K562 (cell line): ENCODE measurements around the gene PDF. TPM values are rescaled to one million over a fixed set of nuclear protein-coding genes. Genes with fewer than 3 reads are reported as not detected.

Experiments used
- ATAC-seq: fragments of 200-7000 bp; cut with Tn5 transposase; 3 replicates; pipeline ENCODE4 v1.9.1; 2020; ENCODE audit warnings: moderate library complexity
- BruUV-seq: library from RNA; stranded (reverse); fragments of 400-500 nt; replicated peaks from 2 replicates; lab custom pipeline; 2021; lab: Mats Ljungman, UMichigan
- CTCF ChIA-PET: fragments of 300-600 bp; formaldehyde crosslinking; extraction: SDS; loops from one replicate; lab custom pipeline; 2021; ENCODE audit warnings: low intra/inter-chr PET ratio; lab: Yijun Ruan, JAX
- POLR2A ChIA-PET: fragments of 300-600, 350-650 bp; sonication (Branson Sonifier 250); formaldehyde crosslinking; extraction: SDS; loops from one replicate; lab custom pipeline; 2021; ENCODE audit warnings: antibody characterized with exemption, inconsistent platforms; lab: Yijun Ruan, JAX
- DNase-seq, 4 experiments: peaks; one replicate each; pipeline versions ENCODE4 v3.0.0 to v3.0.0-alpha.2; 2011 to 2018; ENCODE audit warnings: low spot score in 3 of 4, mixed read lengths in 3 of 4; ENCODE audit errors: extremely low read depth in 1 of 4
- FAIRE-seq: peaks from 2 replicates; lab custom pipeline; 2011; peaks lifted over from hg19 to GRCh38; lab: Jason Lieb, UNC
- H2AFZ ChIP-seq: 2 replicates; pipeline ENCODE4 v1.6.0; 2011; ENCODE audit warnings: low read depth, low read length, control low read depth, inconsistent platforms
- H3K27ac ChIP-seq: fragments of 200-600 bp; 3 replicates; pipeline ENCODE4 v1.8.0; 2011; ENCODE audit warnings: low read depth, mild to moderate bottlenecking, control low read depth, inconsistent platforms, low read length, moderate library complexity, mixed read lengths; ENCODE audit errors: extremely low read depth
- H3K27me3 ChIP-seq, 2 experiments: fragments of 300-600 bp in 1 of 2; 2 replicates in 1 of 2; 3 replicates in 1 of 2; pipeline versions ENCODE4 v1.6.0 to v1.8.0; 2011; ENCODE audit warnings: inconsistent platforms in 2 of 2, low read length in 2 of 2, mild to moderate bottlenecking in 1 of 2, mixed read lengths in 1 of 2, moderate library complexity in 1 of 2; ENCODE audit not compliant: control insufficient read depth in 2 of 2, insufficient read depth in 2 of 2
- H3K36me3 ChIP-seq: fragments of 300-600 bp; 3 replicates; pipeline ENCODE4 v1.8.0; 2011; ENCODE audit warnings: mild to moderate bottlenecking, low read length, inconsistent platforms; ENCODE audit not compliant: control insufficient read depth, insufficient read depth
- H3K4me1 ChIP-seq, 2 experiments: fragments of 200-600 bp in 1 of 2; replicated peaks in 1 of 2; 2 replicates in 1 of 2; 3 replicates in 1 of 2; pipeline versions ENCODE4 v1.5.1 to v1.8.0; 2011; ENCODE audit warnings: inconsistent platforms in 2 of 2, low read length in 2 of 2, mild to moderate bottlenecking in 1 of 2, mixed read lengths in 1 of 2, moderate library complexity in 1 of 2; ENCODE audit not compliant: control insufficient read depth in 2 of 2, insufficient read depth in 2 of 2
- H3K4me2 ChIP-seq: 2 replicates; pipeline ENCODE4 v1.6.1; 2011; ENCODE audit warnings: low read length, control low read depth, inconsistent platforms, mixed read lengths; ENCODE audit not compliant: insufficient read depth
- H3K4me3 ChIP-seq: fragments of 200-600 bp; sonication (generic), shearing (Covaris generic); 2 replicates; pipeline ENCODE4 v1.5.1; 2016; ENCODE audit warnings: control low read depth, inconsistent platforms
- H3K79me2 ChIP-seq: fragments of 200-600 bp; 3 replicates; pipeline ENCODE4 v1.8.0; 2011; ENCODE audit warnings: low read length, inconsistent platforms; ENCODE audit not compliant: control insufficient read depth, insufficient read depth
- H3K9ac ChIP-seq, 2 experiments: 2 replicates each; pipeline versions ENCODE4 v1.6.0 to v1.6.1; 2011; ENCODE audit warnings: low read depth in 2 of 2, low read length in 2 of 2, control low read depth in 1 of 2, inconsistent platforms in 1 of 2, mild to moderate bottlenecking in 1 of 2, mixed read lengths in 1 of 2; ENCODE audit not compliant: insufficient read depth in 1 of 2
- H3K9me1 ChIP-seq: one replicate; pipeline ENCODE4 v1.6.0; 2011; ENCODE audit warnings: inconsistent platforms, mild to moderate bottlenecking, low read length, moderate library complexity; ENCODE audit not compliant: control insufficient read depth, insufficient read depth
- H3K9me3 ChIP-seq: replicated peaks from 2 replicates; pipeline ENCODE4 v1.5.1; 2011; ENCODE audit warnings: low read depth, low read length, inconsistent platforms; ENCODE audit not compliant: control insufficient read depth, insufficient read depth
- H4K20me1 ChIP-seq: replicated peaks from 2 replicates; pipeline ENCODE4 v1.6.1; 2011; ENCODE audit warnings: low read length, inconsistent platforms, mixed read lengths; ENCODE audit not compliant: control insufficient read depth, insufficient read depth
- MEIS2 ChIP-seq: fragments of 450-650 bp; IDR thresholded peaks from 2 replicates; pipeline ENCODE4 v1.6.1; 2014; ENCODE audit warnings: mild to moderate bottlenecking; ENCODE audit not compliant: partially characterized antibody
- PML ChIP-seq: IDR thresholded peaks from 2 replicates; pipeline ENCODE4 v1.6.1; 2012; ENCODE audit warnings: low read length, inconsistent platforms
- RBFOX2 ChIP-seq: fragments of 200-400 bp; formaldehyde crosslinking; IDR thresholded peaks from 2 replicates; pipeline ENCODE4 v1.6.1; 2017; ENCODE audit warnings: low read depth, mild to moderate bottlenecking, low read length, moderate library complexity
- SAFB2 ChIP-seq: fragments of 200-400 bp; formaldehyde crosslinking; IDR thresholded peaks from 2 replicates; pipeline ENCODE4 v1.6.1; 2018; ENCODE audit warnings: borderline replicate concordance, low read length, low read depth, moderate library complexity; ENCODE audit not compliant: severe bottlenecking
- ZBTB17 ChIP-seq: fragments of 450-650 bp; formaldehyde crosslinking; IDR thresholded peaks from 2 replicates; pipeline ENCODE4 v1.4.0; 2020; ENCODE audit warnings: mild to moderate bottlenecking
- WGBS: fragments of 100-300 bp; shearing (Covaris generic); methylation state at CpG from one replicate; pipeline ENCODE4 v1.1.6; 2016; ENCODE audit warnings: low coverage, mixed read lengths; ENCODE audit not compliant: insufficient coverage; ENCODE audit errors: missing lambda C conversion rate; 5-methylcytosine and 5-hydroxymethylcytosine counted together
- in situ Hi-C: fragments of 300-500 bp; cut with MboI; formaldehyde crosslinking; loops from 4 replicates; pipeline ENCODE4 v1.15.0; 2018; ENCODE audit warnings: inconsistent platforms, mixed read lengths
- intact Hi-C: fragments of 100-400 bp; cut with micrococcal nuclease; formaldehyde crosslinking; loops from 2 replicates; pipeline ENCODE4 v1.14.2; 2022
- polyA plus RNA-seq, 8 experiments: library from polyadenylated mRNA; depleted of rRNA in 4 of 8; stranded (reverse) in 5 of 8; unstranded in 3 of 8; fragments of >200 nt; fragmentation: Nextera tagmentation in 2 of 8; fragmentation: Illumina TruSeq in 1 of 8; extraction: Ambion mirVana in 2 of 8; extraction: Trizol in 1 of 8; gene quantifications; 2 replicates each; pipeline versions ENCODE4 v1.2.1 to v1.2.3, GENCODE V29; 2011 to 2014; ENCODE audit warnings: inconsistent platforms in 1 of 8, missing spikeins in 1 of 8
- total RNA-seq, 7 experiments: library from RNA; depleted of rRNA in 6 of 7; stranded (reverse); fragments of >200 nt in 6 of 7; fragmentation: Illumina TruSeq in 2 of 7; extraction: Trizol in 2 of 7; gene quantifications; 2 replicates each; pipeline versions ENCODE4 v1.2.1 to v1.2.3, GENCODE V29; 2011 to 2021; ENCODE audit warnings: low replicate concordance in 1 of 7

PDF gene
- total and polyA plus RNA-seq, 9 of the 15 experiments (the other 6 are each of a cell fraction or from before 2014, with no cell fraction given), result 0.15 to 72.4 (median 5.6) TPM

- Histone ChIP-seq H3K4me1 (peaks cover 14 to 48% of the 10 kb centered on the region in 2 experiments; a peak in 4 of 5 replicates), H3K27me3 (no peaks in the 10 kb centered on the region), H4K20me1 (peaks cover 31% of the 10 kb centered on the region; the same call in 1 of the 2 replicates), H3K9me3 (no peaks in the 10 kb centered on the region), H3K36me3 (peaks cover 96% of the 10 kb centered on the region), H3K9me1 (no peaks in the 10 kb centered on the region), H2AFZ (no peak overlapping the region), H3K4me3 (no peak overlapping the region), H3K79me2 (peaks cover 69% of the 10 kb centered on the region), H3K4me2 (no peak overlapping the region), H3K9ac (no peak overlapping the region; a peak in 1 of 4 replicates), H3K27ac (no peak overlapping the region)
- in situ Hi-C loops (no loop called here), intact Hi-C loops (no loop called here)
- DNase-seq (no peak), ATAC-seq (no peak), FAIRE-seq (no peak)
- BruUV-seq, result no TSS peak
- ChIA-PET CTCF (no interaction called here), POLR2A (interaction anchor here (0.6 to 2.4 kb wide), 4 partner anchors 10 to 822 kb away, joined by 3 to 7 read pairs (median 4); no protein-coding TSS in a partner anchor)
- 95% methylated on average over 12 of the region's 14 CpGs for WGBS
- TF ChIP-seq RBFOX2 (peak; percentile 39), PML (no peak)
Measured at GRCh38 chr16:69323415-69323814, 7.0 kb downstream of the PDF start.

- no peak overlapping the region for H3K4me2 ChIP-seq
- DNase-seq, result no peak
- ATAC-seq, result no peak
- H3K9me3 ChIP-seq, result no peaks in the 10 kb centered on the region
- peaks cover 58% of the 10 kb centered on the region for H3K79me2 ChIP-seq
- peaks cover 31% of the 10 kb centered on the region; the same call in 1 of the 2 replicates for H4K20me1 ChIP-seq
- 84% methylated on average over 7 of the region's 7 CpGs for WGBS
- in situ Hi-C loops, result no loop called here
- POLR2A ChIA-PET, result interaction anchor here (1.0 to 2.4 kb wide), 2 partner anchors 11 to 13 kb away, joined by 3 to 7 read pairs; no protein-coding TSS in a partner anchor
- FAIRE-seq, result no peak
- peaks cover 11 to 38% of the 10 kb centered on the region in 2 experiments; a peak in 4 of 5 replicates for H3K4me1 ChIP-seq
- intact Hi-C loops, result no loop called here
- H2AFZ ChIP-seq, result no peak overlapping the region
- no peaks in the 10 kb centered on the region for H3K9me1 ChIP-seq
- H3K4me3 ChIP-seq, result no peak overlapping the region
- no peaks in the 10 kb centered on the region for H3K27me3 ChIP-seq
- H3K36me3 ChIP-seq, result peaks cover 94% of the 10 kb centered on the region
- H3K27ac ChIP-seq, result no peak overlapping the region
- no peak for TF ChIP-seq SAFB2
- peak; percentile 18 for TF ChIP-seq MEIS2
- TF ChIP-seq RBFOX2, result peak; percentile 40
- TF ChIP-seq ZBTB17, result no peak
- TF ChIP-seq, all 486 proteins: peak for 2
- CTCF ChIA-PET, result no interaction called here
- no TSS peak for BruUV-seq
- peak overlapping the region in 1 of 2 experiments; percentile 8; a peak in 1 of 4 replicates for H3K9ac ChIP-seq
Measured at GRCh38 chr16:69322343-69322742, 8.0 kb downstream of the PDF start.
